ENCODE data around the gene SNX2. TPM values are rescaled to one million over a fixed set of nuclear protein-coding genes. Genes with fewer than 3 reads are reported as not detected.
"Not testable (repeated sequence)": the region's sequence is repeated elsewhere in the genome, so short reads cannot be mapped to it uniquely, and the experiment has no call there.

Gene SNX2
- total RNA-seq, 1 experiment from 2014 or later, result 22.0 TPM

GRCh38 chr5:122842016-122842580 lies 67.2 kb downstream of the SNX2 start:
- no peak for DNase-seq (ENCODE audit: low spot score)

DNA sequence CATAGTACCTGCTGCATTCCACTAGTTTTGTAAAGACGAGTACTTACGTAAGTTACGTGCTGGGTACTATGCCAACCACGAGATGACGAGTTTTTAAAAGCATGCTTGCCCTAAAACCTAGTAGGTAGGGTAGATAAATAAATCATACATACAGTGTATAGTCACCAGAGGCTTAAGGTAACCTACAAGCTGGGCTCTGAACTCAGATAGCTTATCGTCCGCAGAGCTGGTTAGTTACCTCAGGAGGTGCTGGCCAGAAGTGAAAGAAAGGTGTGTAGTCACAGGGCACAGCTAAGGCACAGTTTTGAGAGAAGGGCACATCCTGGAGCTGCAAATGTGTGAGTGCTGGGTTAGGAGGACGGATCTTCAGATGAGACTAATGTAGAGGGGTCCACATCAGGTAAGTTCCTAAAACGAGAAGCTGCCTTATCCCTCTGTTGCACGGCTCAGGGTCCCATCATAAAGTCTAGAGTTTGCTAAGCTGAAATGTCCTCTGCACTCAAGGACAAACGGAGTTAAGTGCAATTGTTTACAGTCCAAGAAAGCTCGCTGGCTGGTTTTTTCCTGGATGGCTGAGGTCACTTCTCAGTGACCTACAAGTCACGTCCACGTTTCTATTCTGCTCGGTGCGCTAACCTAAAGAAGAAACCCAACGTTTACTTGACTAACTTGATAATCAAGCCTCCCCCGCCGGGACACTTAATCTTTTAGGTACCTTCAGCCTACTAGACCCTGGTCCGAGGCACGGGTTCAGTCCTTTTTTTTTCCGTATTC lies 69.4 kb downstream of the SNX2 start:
- no peak for DNase-seq (ENCODE audit: low spot score)

- no peak for DNase-seq (ENCODE audit: low spot score)
These were observed 70.0 kb downstream of the SNX2 start for GRCh38 chr5:122844910-122845228.

DNA sequence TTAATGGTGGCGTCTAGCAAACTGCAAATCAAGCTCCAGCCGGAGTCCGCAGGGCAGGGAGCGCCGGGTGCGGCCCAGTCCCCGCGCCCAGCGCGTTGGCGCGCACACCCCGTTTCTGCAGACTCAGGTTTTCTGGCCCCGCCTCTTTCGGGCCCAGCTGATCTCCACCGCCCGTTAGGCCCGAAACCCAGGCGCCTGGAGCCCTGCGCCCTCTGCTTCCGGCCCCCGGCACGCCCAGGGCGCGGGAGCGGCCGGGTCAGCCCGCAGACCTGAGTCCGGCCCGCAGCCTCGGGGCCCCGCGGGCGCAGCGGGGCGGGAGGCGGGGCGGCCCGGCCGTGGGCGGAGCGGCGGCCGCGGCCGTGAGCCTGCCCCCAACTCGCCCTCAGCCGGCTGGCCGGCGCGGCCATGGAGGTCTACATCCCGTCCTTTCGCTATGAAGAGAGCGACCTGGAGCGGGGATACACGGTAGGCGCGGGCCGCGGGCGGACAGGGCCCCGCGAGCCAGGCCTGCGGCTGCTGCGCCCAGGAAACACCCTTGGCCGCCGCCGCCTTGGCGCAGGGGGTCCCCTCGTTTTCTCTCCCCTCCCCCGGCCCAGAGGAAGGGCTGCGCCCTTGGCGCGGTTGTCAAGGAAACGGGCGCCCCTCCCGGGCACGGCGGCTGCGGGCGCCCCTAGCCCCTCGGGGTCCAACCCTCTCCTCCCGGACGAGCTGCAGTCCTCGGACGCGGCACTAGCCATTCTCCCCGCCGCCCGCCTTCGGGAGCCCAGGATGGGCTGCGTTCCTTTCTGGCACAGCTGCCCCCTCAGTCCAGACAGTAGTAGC lies 70.6 kb downstream of the SNX2 start, which contains the start of gene SNX24:
TSS of gene SNX24 (plus strand) at position 385 of the 822 bp plus-strand sequence. CDS start at position 406, 21 bp downstream.
- peak; percentile 68 for DNase-seq (ENCODE audit: low spot score)

GRCh38 chr5:122846051-122846550 lies 71.2 kb downstream of the SNX2 start:
- peak; percentile 23 for DNase-seq (ENCODE audit: low spot score)

GRCh38 chr5:122847687-122848081 lies 72.8 kb downstream of the SNX2 start:
- DNase-seq (ENCODE audit: low spot score), result no peak

GRCh38 chr5:122849771-122850170 lies 74.9 kb downstream of the SNX2 start:
- DNase-seq (ENCODE audit: low spot score), result peak; percentile 10

GRCh38 chr5:122857538-122857937 lies 82.7 kb downstream of the SNX2 start:
- DNase-seq (ENCODE audit: low spot score), result not testable (repeated sequence)

GRCh38 chr5:122858451-122858850 lies 83.6 kb downstream of the SNX2 start:
- DNase-seq (ENCODE audit: low spot score), result peak; percentile 63

GRCh38 chr5:122863240-122863639 lies 88.4 kb downstream of the SNX2 start:
- no peak for DNase-seq (ENCODE audit: low spot score)

DNA sequence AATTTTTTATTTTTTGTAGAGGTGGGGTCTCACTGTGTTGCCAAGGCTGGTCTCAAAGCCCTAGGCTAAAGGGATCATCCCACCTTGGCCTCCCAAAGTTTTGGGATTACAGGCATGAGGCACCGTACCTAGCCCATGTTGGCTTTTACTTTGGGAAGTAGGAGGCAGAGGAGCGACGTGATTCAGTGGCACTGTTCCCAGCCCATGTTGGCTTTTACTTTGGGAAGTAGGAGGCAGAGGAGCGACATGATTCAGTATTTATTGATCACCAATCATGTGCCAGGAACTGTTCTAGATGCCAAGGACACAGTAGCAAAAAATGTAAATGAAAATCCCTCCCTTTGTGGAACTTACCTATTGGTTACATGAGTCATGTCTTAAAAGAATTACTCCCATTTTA lies 88.8 kb downstream of the SNX2 start:
- DNase-seq (ENCODE audit: low spot score), result no peak

DNA sequence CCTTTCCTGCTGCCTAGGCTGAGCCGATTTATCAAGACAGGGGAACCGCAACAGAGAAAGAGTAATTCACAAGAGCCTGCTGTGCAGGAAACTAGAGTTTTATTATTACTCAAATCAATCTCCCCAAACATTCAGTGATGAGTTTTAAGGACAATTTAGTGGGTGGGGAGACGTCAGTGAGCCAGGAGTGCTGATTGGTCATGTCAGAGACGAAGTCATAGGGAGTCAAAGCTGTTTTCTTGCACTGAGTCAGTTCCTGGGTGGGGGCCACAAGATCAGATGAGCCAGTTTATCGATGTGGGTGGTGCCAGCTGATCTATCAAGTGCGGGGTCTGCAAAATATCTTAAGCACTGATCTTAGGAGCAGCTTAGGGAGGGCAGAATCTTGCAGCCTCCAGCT lies 89.5 kb downstream of the SNX2 start:
- no peak for DNase-seq (ENCODE audit: low spot score)

- no peak for DNase-seq (ENCODE audit: low spot score)
These were observed 90.0 kb downstream of the SNX2 start for GRCh38 chr5:122864842-122865241.

DNA sequence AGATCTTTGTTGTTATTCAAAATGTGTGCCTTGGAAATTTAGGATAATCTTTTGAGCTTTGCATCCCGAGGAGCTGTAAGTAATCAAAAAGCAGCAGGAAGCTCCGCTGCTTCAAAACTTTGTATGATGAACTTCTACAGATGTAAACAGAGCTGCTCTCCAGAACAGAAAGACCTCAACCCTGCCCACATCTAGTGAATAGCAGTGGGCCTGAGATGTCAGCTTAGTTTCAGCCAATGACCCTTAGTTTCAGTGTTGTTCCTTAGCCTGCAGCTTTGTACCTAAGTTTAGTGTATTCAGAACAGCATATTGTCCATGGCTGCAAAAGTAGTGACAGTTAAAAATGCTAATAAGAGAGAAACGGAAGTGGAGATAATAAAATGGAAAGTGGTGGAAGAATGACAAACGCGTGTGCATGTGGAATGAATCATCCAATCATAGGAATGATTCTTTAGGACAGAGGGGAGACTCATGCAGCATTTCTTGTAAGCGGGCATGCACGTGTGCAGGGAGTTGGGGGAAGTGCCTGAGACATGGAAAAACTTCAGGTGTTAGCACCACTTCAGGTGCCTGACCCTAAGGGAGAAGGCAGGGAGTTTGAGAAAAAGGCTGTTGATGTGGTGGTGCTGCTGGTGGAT lies 95.5 kb downstream of the SNX2 start:
- no peak for DNase-seq (ENCODE audit: low spot score)

DNA sequence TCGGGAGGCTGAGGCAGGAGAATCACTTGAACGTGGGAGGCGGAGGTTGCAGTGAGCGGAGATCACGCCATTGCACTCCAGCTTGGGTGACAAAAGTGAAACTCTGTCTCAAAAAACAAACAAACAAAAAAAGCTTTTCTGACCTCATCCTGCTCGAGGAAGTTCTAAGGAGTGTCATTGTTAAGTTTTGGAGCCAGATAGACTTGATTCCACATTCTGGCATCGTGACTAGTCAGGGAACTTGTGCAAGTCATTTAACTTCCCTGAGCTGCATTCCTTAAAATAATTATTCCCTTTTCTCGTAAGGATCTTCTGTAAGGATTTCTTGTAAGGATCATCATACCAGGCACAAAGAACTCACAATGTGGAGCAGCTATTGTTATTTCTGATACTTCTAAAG lies 96.8 kb downstream of the SNX2 start:
- no peak for DNase-seq (ENCODE audit: low spot score)

GRCh38 chr5:122874179-122874875 lies 99.4 kb downstream of the SNX2 start:
- DNase-seq (ENCODE audit: low spot score), result no peak

GRCh38 chr5:122877518-122877917 lies 102.6 kb downstream of the SNX2 start:
- no peak for DNase-seq (ENCODE audit: low spot score)

GRCh38 chr5:122879076-122879475 lies 104.2 kb downstream of the SNX2 start:
- DNase-seq (ENCODE audit: low spot score), result no peak

All from HT-29 (cell line).